ENCODE measurements around the gene ETNPPL.

DNA sequence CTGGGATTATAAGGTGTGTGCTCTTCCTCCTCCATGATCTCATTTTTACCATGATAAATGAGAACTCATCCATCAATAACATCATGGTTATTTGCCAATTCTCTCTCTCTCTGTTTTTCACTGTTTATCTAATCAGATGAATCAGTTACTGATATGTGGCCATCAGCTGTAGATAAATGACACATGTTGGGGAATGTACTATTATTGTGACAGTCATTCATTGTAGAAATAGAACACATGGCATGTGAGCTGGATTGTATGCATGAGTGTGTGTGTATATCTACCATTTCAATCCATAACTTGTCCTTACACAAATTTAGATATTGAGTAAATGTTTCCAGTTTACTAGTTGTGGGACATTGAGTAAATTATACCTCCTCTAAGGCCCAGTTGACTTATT is 59.5 kb downstream of the ETNPPL start:
- TF ChIP-seq, protein P1, sequence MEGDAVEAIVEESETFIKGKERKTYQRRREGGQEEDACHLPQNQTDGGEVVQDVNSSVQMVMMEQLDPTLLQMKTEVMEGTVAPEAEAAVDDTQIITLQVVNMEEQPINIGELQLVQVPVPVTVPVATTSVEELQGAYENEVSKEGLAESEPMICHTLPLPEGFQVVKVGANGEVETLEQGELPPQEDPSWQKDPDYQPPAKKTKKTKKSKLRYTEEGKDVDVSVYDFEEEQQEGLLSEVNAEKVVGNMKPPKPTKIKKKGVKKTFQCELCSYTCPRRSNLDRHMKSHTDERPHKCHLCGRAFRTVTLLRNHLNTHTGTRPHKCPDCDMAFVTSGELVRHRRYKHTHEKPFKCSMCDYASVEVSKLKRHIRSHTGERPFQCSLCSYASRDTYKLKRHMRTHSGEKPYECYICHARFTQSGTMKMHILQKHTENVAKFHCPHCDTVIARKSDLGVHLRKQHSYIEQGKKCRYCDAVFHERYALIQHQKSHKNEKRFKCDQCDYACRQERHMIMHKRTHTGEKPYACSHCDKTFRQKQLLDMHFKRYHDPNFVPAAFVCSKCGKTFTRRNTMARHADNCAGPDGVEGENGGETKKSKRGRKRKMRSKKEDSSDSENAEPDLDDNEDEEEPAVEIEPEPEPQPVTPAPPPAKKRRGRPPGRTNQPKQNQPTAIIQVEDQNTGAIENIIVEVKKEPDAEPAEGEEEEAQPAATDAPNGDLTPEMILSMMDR (IDR thresholded peaks at IDR 0.05; ENCODE audit: borderline replicate concordance, extremely low read depth, low read length, poor library complexity, severe bottlenecking): no peak
- TF ChIP-seq EZH2 (IDR thresholded peaks at IDR 0.05; ENCODE audit: borderline replicate concordance, low read depth, low read length, severe bottlenecking): no peak

All from DND-41 (cell line).